Activated T-helper 2 cell treated with anti-CD3 and anti-CD28 coated beads, Interferon-gamma antibody, Interleukin-2, Interleukin-4, amounts not matched to agents 10 μg/mL and 5 μg/mL and 100 μg/mL, durations not matched to agents 14 hours and 24 hours and 36 hours (primary cell): ENCODE data around the gene MUC4. TPM values are rescaled to one million over a fixed set of nuclear protein-coding genes. Genes with fewer than 3 reads are reported as not detected.
"Not testable (repeated sequence)": the region's sequence is repeated elsewhere in the genome, so short reads cannot be mapped to it uniquely, and the experiment has no call there.

Experiments used
- DNase-seq: peaks from one replicate; pipeline ENCODE4 v3.0.0; 2021; ENCODE audit warnings: low spot score
- H3K27ac Mint-ChIP-seq: one replicate; pipeline ENCODE4 v1.8.0; 2021; ENCODE audit warnings: mixed read lengths
- H3K27me3 Mint-ChIP-seq: one replicate; pipeline ENCODE4 v1.8.0; 2021; ENCODE audit warnings: low read depth, mixed read lengths
- H3K36me3 Mint-ChIP-seq: one replicate; pipeline ENCODE4 v1.8.0; 2021; ENCODE audit warnings: low read depth, mixed read lengths
- H3K4me1 Mint-ChIP-seq: one replicate; pipeline ENCODE4 v1.8.0; 2021; ENCODE audit warnings: low read depth, mixed read lengths
- H3K4me3 Mint-ChIP-seq: one replicate; pipeline ENCODE4 v1.8.0; 2021; ENCODE audit warnings: low read depth, mild to moderate bottlenecking, moderate library complexity, mixed read lengths
- H3K9me3 Mint-ChIP-seq: one replicate; pipeline ENCODE4 v1.8.0; 2021; ENCODE audit warnings: mixed read lengths
- intact Hi-C: fragments of 100-400 bp; cut with micrococcal nuclease; formaldehyde crosslinking; loops from one replicate; pipeline ENCODE4 v1.15.1; 2023
- total RNA-seq: library from RNA; stranded (reverse); gene quantifications from 2 replicates; pipeline ENCODE4 v1.2.3, GENCODE V29; 2022

Gene MUC4
- total RNA-seq, 1 donor from 2014 or later: 1.4 TPM

- Mint-ChIP-seq H3K36me3 (peaks cover 13% of the 10 kb centered on the region), H3K4me3 (peak overlapping the region; percentile 23), H3K27ac (peak overlapping the region; percentile 61), H3K9me3 (no peaks in the 10 kb centered on the region), H3K4me1 (peaks cover 51% of the 10 kb centered on the region), H3K27me3 (peaks cover 2% of the 10 kb centered on the region)
- no peak for DNase-seq
- intact Hi-C loops: no loop called here
These were observed 8.3 kb downstream of the MUC4 start for GRCh38 chr3:195803289-195803908.

GRCh38 chr3:195802795-195803194 lies 8.9 kb downstream of the MUC4 start:
- Mint-ChIP-seq H3K27me3 (peaks cover 2% of the 10 kb centered on the region), H3K4me3 (peak overlapping the region; percentile 46), H3K27ac (peak overlapping the region; percentile 79), H3K4me1 (peaks cover 51% of the 10 kb centered on the region), H3K9me3 (no peaks in the 10 kb centered on the region), H3K36me3 (peaks cover 13% of the 10 kb centered on the region)
- intact Hi-C loops: no loop called here
- no peak for DNase-seq

DNA sequence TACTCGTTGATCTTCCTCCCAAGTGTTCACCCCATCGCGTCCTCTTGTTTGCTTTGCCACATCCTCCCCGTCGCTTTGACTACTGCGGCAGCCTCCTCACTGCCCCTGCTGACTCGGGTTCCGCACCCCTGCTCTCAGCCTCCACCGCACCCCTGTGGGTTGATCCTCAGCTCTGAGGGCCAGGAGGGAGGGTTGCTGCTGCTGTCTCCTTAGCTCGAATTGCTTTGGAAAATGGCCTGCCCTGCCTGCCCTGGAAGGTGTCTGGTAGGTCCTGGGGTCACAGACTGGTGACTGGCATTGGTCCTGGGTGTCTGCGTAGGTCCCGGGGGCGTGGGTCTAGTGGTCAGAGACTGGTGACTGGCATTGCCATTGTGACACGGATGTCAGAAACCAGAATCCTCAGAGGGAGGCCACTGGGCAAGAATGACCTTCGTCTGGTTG lies 9.4 kb downstream of the MUC4 start:
- Mint-ChIP-seq H3K36me3 (peaks cover 13% of the 10 kb centered on the region), H3K4me1 (peaks cover 49% of the 10 kb centered on the region), H3K27ac (peak overlapping the region; percentile 79), H3K27me3 (peaks cover 4% of the 10 kb centered on the region), H3K9me3 (no peaks in the 10 kb centered on the region), H3K4me3 (peak overlapping the region; percentile 46)
- peak; percentile 49 for DNase-seq
- intact Hi-C loops: no loop called here

GRCh38 chr3:195801251-195802183 lies 10.2 kb downstream of the MUC4 start:
- H3K27ac Mint-ChIP-seq: peak overlapping the region; percentile 79
- peaks cover 4% of the 10 kb centered on the region for H3K27me3 Mint-ChIP-seq
- H3K4me1 Mint-ChIP-seq: peaks cover 46% of the 10 kb centered on the region
- no peaks in the 10 kb centered on the region for H3K9me3 Mint-ChIP-seq
- peak overlapping the region; percentile 46 for H3K4me3 Mint-ChIP-seq
- intact Hi-C loops: no loop called here
- H3K36me3 Mint-ChIP-seq: peaks cover 13% of the 10 kb centered on the region
- DNase-seq: no peak

GRCh38 chr3:195800240-195800639 lies 11.5 kb downstream of the MUC4 start:
- Mint-ChIP-seq H3K27me3 (peaks cover 9% of the 10 kb centered on the region), H3K36me3 (peaks cover 9% of the 10 kb centered on the region), H3K4me1 (peaks cover 39% of the 10 kb centered on the region), H3K9me3 (no peaks in the 10 kb centered on the region), H3K4me3 (no peak overlapping the region), H3K27ac (no peak overlapping the region)
- intact Hi-C loops: no loop called here
- DNase-seq: no peak

- H3K9me3 Mint-ChIP-seq: peaks cover 3% of the 10 kb centered on the region
- H3K4me3 Mint-ChIP-seq: no peak overlapping the region
- H3K4me1 Mint-ChIP-seq: peaks cover 4% of the 10 kb centered on the region
- no peaks in the 10 kb centered on the region for H3K36me3 Mint-ChIP-seq
- peaks cover 17% of the 10 kb centered on the region for H3K27me3 Mint-ChIP-seq
- intact Hi-C loops: no loop called here
- no peak overlapping the region for H3K27ac Mint-ChIP-seq
- DNase-seq: no peak
These were observed 14.9 kb downstream of the MUC4 start for GRCh38 chr3:195796795-195797194.

GRCh38 chr3:195794708-195795107 lies 17.0 kb downstream of the MUC4 start:
- no peak for DNase-seq
- no peak overlapping the region for H3K4me3 Mint-ChIP-seq
- peaks cover 14% of the 10 kb centered on the region for H3K27me3 Mint-ChIP-seq
- no peak overlapping the region for H3K27ac Mint-ChIP-seq
- intact Hi-C loops: no loop called here
- peaks cover 16% of the 10 kb centered on the region for H3K9me3 Mint-ChIP-seq
- no peaks in the 10 kb centered on the region for H3K36me3 Mint-ChIP-seq
- H3K4me1 Mint-ChIP-seq: peaks cover 3% of the 10 kb centered on the region

DNA sequence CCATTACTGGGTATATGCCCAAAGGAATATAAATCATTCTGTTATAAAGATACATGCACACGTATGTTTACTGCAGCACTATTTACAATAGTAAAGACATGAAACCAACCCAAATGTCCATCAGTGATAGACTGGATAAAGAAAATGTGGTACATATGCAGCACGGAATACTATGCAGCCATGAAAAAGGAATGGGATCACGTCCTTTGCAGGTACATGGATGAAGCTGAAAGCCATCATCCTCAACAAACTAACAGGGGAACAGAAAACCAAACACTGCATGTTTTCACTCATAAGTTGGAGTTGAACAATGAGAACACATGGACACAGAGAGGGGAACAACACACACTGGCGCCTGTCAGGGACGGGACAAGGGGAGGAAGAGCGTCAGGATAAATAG lies 19.1 kb downstream of the MUC4 start:
- H3K4me3 Mint-ChIP-seq, DNase-seq, H3K27ac Mint-ChIP-seq, intact Hi-C loops: not testable (repeated sequence)
- Mint-ChIP-seq H3K36me3 (peaks cover 13% of the 10 kb centered on the region), H3K9me3 (peaks cover 33% of the 10 kb centered on the region), H3K4me1 (peaks cover 16% of the 10 kb centered on the region), H3K27me3 (peaks cover 14% of the 10 kb centered on the region)

GRCh38 chr3:195790901-195791300 lies 20.8 kb downstream of the MUC4 start:
- intact Hi-C loops: no loop called here
- peaks cover 24% of the 10 kb centered on the region for H3K4me1 Mint-ChIP-seq
- H3K27me3 Mint-ChIP-seq: peaks cover 12% of the 10 kb centered on the region
- H3K27ac Mint-ChIP-seq: no peak overlapping the region
- H3K9me3 Mint-ChIP-seq: peaks cover 42% of the 10 kb centered on the region
- no peak overlapping the region for H3K4me3 Mint-ChIP-seq
- peaks cover 22% of the 10 kb centered on the region for H3K36me3 Mint-ChIP-seq
- no peak for DNase-seq

GRCh38 chr3:195788711-195789581 lies 22.8 kb downstream of the MUC4 start:
- no peak overlapping the region for H3K4me3 Mint-ChIP-seq
- peaks cover 42% of the 10 kb centered on the region for H3K4me1 Mint-ChIP-seq
- H3K9me3 Mint-ChIP-seq: peaks cover 62% of the 10 kb centered on the region
- peaks cover 41% of the 10 kb centered on the region for H3K36me3 Mint-ChIP-seq
- H3K27ac Mint-ChIP-seq: peak overlapping the region; percentile 74
- peaks cover 3% of the 10 kb centered on the region for H3K27me3 Mint-ChIP-seq
- no peak for DNase-seq
- intact Hi-C loops: no loop called here

GRCh38 chr3:195785781-195786405 lies 25.8 kb downstream of the MUC4 start:
- H3K36me3 Mint-ChIP-seq: peaks cover 64% of the 10 kb centered on the region
- H3K27ac Mint-ChIP-seq: peak overlapping the region; percentile 80
- H3K27me3 Mint-ChIP-seq, intact Hi-C loops, DNase-seq: not testable (repeated sequence)
- H3K4me1 Mint-ChIP-seq: peaks cover 61% of the 10 kb centered on the region
- peak overlapping the region; percentile 13 for H3K4me3 Mint-ChIP-seq
- peaks cover 79% of the 10 kb centered on the region for H3K9me3 Mint-ChIP-seq

DNA sequence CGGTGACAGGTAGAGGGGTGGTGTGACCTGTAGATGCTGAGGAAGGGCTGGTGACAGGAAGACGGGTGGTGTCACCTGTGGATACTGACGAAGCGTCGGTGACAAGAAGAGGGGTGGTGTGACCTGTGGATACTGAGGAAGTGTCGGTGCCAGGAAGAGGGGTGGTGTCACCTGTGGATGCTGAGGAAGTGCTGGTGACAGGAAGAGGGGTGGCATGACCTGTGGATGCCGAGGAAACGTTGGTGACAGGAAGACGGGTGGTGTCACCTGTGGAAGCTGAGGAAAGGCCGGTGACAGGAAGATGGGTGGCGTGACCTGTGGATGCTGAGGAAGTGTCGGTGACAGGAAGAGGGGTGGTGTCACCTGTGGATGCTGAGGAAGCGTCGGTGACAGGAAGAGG lies 27.7 kb downstream of the MUC4 start:
- H3K4me3 Mint-ChIP-seq, DNase-seq, H3K27me3 Mint-ChIP-seq, intact Hi-C loops: not testable (repeated sequence)
- peaks cover 72% of the 10 kb centered on the region for H3K4me1 Mint-ChIP-seq
- H3K27ac Mint-ChIP-seq: peak overlapping the region; percentile 51
- peaks cover 83% of the 10 kb centered on the region for H3K9me3 Mint-ChIP-seq
- peaks cover 78% of the 10 kb centered on the region for H3K36me3 Mint-ChIP-seq
